ENCODE measurements around the gene NUP133. TPM values are rescaled to one million over a fixed set of nuclear protein-coding genes. Genes with fewer than 3 reads are reported as not detected.

The NUP133 gene
- total and polyA plus RNA-seq, 2 donors (not counting 3 experiments of a cell fraction or from before 2014, with no cell fraction given) = 13.4 to 43.2 TPM

DNA sequence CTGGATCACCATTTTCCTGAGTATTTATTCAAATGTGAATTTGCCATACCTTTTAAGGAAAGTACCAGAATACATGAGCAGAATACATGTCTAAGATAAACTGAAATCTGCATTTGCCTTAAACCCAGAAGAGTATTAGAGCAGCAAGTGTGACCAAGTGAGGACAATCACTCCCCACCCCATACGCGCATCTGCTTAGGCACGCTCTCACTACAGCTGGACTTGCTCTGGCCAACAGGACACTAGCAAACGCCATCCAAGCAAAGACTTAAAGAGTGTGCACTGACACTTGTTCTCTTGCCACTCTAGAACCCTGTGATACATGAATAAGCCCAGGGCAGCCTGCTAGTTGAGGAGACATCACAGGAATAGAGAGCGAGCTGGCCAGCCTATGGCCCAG lies 25.6 kb downstream of the NUP133 start:
- H3K27ac ChIP-seq (ENCODE audit: insufficient read depth, low read depth, low read length) = no peak overlapping the region
- dilution Hi-C loops (cut with MboI; ENCODE audit: extremely low pct_ligation_motif_present, low sequenced_read_pairs) (no loop called here), intact Hi-C loops (cut with micrococcal nuclease) (loop anchor here (1.0 to 2.0 kb wide), 2 partner anchors 224 to 816 kb away; no protein-coding TSS in a partner anchor)
- TF ChIP-seq EZH2 (IDR thresholded peaks at IDR 0.05; ENCODE audit: borderline replicate concordance, low read depth, low read length, severe bottlenecking) (no peak), FOS (IDR thresholded peaks at IDR 0.05; ENCODE audit: borderline replicate concordance, insufficient read depth, low read length) (no peak), POLR2AphosphoS5 (IDR thresholded peaks at IDR 0.05; ENCODE audit: insufficient read depth, low read depth, low read length) (no peak), GATA2 (IDR thresholded peaks at IDR 0.05; ENCODE audit: insufficient read depth, insufficient read length, low read depth, low read length) (no peak), JUN (IDR thresholded peaks at IDR 0.05; ENCODE audit: borderline replicate concordance, insufficient read depth, insufficient read length, low read depth) (no peak), MYC (IDR thresholded peaks at IDR 0.05; ENCODE audit: low read depth, low read length) (no peak), MAX (IDR thresholded peaks at IDR 0.05; ENCODE audit: insufficient read depth, insufficient read length) (no peak), POLR2A (IDR thresholded peaks at IDR 0.05; ENCODE audit: low read depth, low read length) (no peak), CTCF (IDR thresholded peaks at IDR 0.05; ENCODE audit: extremely low read depth in 1 of 2, insufficient read depth in 1 of 2, low read depth in 1 of 2, low read length in 2 of 2) (no peak)
- BruUV-seq (replicated peaks) = no TSS peak
- no peak overlapping the region for H3K4me2 ChIP-seq (ENCODE audit: insufficient read depth, low read length)
- H3K4me3 ChIP-seq (replicated peaks in 1 of 3; ENCODE audit: insufficient read depth in 1 of 3, low read depth in 1 of 3, low read length in 3 of 3) = no peak overlapping the region
- CTCF ChIA-PET = interaction anchor here (0.6 to 8.2 kb wide), 34 partner anchors 8 to 829 kb away, joined by 3 to 295 read pairs (median 4); partner anchors contain the start of genes ABCB10, CCSAP, NUP133 and RAB4A
- no peaks in the 10 kb centered on the region for H3K9me3 ChIP-seq (replicated peaks; ENCODE audit: control insufficient read depth, insufficient read depth, low read length)
- no peaks in the 10 kb centered on the region for H3K27me3 ChIP-seq (ENCODE audit: control insufficient read depth in 2 of 2, insufficient read depth in 2 of 2, low read length in 2 of 2)
- no peak overlapping the region for H3K9ac ChIP-seq (replicated peaks; ENCODE audit: extremely low read depth, insufficient read depth, low read length)
- no peak overlapping the region for H2AFZ ChIP-seq (ENCODE audit: low read depth, low read length)
- peaks cover 13 to 15% of the 10 kb centered on the region in 2 experiments for H3K36me3 ChIP-seq (ENCODE audit: control insufficient read depth in 2 of 2, extremely low read depth in 1 of 2, insufficient read depth in 2 of 2, low read length in 2 of 2)
- DNase-seq (ENCODE audit: low read depth, low spot score) (no peak), FAIRE-seq (no peak)
- no peaks in the 10 kb centered on the region for H3K9me1 ChIP-seq (replicated peaks; ENCODE audit: control insufficient read depth, extremely low read depth, insufficient read depth, low read length)
- no peaks in the 10 kb centered on the region for H3K79me2 ChIP-seq (ENCODE audit: control insufficient read depth, insufficient read depth, low read length)
- POLR2A ChIA-PET = no interaction called here
- H4K20me1 ChIP-seq (replicated peaks; ENCODE audit: control insufficient read depth, extremely low read depth, insufficient read depth, low read length) = no peaks in the 10 kb centered on the region
- no peaks in the 10 kb centered on the region for H3K4me1 ChIP-seq (ENCODE audit: control insufficient read depth, extremely low read depth, insufficient read depth, low read length)

All from endothelial cell of umbilical vein (primary cell).